Ramos (cell line): ENCODE data around the gene RASSF5.

Source experiments
- in situ Hi-C: fragments of 300-500 bp; cut with MboI; formaldehyde crosslinking; loops from one replicate; pipeline ENCODE4 v1.14.3; 2022; ENCODE audit warnings: low sequenced_read_pairs; ENCODE audit not compliant: unreplicated experiment

Gene RASSF5

DNA sequence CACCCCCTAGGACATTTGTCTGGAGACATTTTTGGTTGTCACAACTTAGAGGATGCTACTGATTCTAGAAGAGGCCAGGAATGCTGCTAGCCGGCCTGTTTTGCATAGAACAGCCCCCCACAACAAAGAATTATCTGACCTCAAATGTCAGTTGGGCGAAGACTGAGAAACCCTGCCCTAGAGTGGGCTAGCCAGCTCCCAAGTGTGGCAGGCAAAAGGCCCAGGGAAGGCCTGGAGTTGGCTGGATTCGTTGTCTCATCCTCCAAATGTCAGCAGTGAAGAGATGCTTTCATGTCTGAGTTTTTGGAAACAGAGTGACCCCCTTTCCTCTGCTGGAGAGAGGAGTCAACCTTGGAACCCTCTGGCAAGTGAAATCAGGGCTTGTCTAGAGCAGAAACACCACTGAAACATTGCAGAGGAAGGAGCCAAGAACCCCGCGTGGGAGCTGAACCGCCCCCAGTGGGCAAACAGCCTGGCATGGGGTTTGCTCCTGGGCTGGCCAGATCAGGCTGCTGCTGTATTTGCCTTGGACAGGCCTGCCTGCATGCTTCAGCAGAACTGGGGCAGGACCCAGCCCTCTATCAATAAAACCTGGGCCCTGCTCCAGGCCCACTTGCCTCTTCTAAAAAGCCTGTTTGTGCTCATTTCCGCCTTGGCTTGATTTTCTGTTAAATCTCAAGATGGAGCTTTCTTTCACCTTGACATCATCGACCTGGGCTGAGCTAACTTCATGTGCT, 32.9 kb downstream of the RASSF5 start:
- in situ Hi-C loops, result no loop called here

GRCh38 chr1:206541236-206541833, 34.0 kb downstream of the RASSF5 start:
- in situ Hi-C loops, result no loop called here

DNA sequence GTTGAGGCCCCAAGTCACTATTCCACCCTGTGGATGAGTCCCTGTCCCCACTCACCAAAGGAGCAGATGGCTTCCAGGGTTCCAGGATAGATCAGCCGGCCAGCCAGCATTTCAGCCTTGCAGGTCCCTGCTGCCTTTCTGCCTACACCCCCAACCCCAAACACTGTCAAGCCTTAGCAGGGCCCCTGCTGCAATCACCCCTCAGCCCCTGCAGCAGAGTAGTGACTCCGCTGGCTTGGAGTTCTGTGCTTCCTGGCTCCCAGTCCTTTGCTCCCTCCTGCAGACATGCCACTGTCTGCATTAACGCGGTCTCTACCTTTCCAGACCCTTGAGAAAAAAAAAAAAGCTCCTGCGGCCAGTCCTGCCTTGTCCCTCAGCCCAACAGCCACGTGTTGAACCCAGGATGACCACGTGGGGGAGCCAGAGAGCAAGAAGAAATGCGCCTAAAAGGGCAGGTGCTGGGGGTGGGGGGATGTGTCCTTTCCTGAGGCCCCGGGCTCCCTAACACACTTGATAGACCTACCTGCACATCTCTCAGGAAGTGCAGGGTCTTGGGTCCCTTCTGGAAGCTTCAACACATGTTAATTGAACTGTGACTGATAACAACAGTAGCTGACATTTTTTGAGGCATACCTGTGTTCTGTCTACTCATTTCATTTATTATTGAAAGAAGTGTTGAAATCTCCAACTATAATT, 37.4 kb downstream of the RASSF5 start:
- in situ Hi-C loops, result loop anchor here (5.0 kb wide), 1 partner anchor 38 kb away; no protein-coding TSS in a partner anchor

DNA sequence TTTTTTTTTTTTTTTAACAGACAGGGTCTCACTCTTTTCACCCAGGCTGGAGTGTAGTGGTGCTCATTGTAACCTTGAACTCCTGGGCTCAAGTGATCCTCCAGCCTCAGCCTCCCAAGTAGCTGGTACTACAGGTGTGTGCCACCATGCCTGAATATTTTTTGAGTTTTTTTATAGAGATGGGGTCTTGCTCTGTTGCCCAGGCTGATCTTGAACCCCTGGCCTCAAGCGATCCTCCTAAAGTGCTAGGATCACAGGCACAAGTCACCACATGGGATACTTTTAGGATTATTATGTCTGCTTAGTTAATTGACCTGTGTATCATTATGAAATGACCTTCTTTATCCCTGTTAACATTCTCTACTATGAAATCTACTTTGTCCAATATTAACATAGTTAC, 38.0 kb downstream of the RASSF5 start:
- in situ Hi-C loops, result loop anchor here (5.0 kb wide), 1 partner anchor 37 kb away; no protein-coding TSS in a partner anchor

DNA sequence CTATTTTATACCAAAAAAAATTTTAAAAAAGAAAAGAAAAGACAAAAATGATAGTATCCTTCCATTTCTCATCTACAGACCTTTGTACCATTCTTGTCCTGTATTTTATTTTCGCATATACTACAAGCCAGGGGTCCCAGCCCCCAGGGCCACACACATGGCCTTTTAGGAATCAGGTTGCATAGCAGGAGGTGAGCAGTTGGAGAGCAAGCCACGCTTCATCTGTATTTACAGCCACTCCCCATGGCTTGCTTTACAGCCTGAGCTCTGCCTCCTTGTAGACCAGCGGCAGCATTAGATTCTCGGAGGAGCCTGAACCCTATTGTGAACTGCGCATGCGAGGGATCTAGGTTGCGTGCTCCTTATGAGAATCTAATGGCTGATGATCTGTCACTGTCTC, 39.8 kb downstream of the RASSF5 start:
- in situ Hi-C loops, result loop anchor here (5.0 kb wide), 1 partner anchor 35 kb away; no protein-coding TSS in a partner anchor

DNA sequence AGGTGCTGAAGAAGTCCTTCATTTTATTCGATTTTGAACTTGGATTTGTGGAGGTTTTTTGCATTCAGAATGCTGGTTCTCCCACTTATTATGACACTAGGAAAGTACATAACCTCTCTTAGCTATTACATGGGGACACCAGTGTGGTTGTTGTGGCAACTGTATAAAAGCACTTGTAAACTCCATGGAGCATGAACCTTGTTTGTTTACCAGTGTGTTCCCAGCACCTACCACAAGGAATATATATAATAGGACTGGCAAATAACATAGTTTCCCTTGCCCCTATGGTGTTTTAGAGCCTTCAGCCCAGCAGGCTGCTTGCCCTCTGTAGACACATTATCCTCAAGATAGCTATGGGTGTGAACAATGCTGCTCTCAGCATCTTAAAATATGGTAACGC, 43.1 kb downstream of the RASSF5 start:
- in situ Hi-C loops, result no loop called here

DNA sequence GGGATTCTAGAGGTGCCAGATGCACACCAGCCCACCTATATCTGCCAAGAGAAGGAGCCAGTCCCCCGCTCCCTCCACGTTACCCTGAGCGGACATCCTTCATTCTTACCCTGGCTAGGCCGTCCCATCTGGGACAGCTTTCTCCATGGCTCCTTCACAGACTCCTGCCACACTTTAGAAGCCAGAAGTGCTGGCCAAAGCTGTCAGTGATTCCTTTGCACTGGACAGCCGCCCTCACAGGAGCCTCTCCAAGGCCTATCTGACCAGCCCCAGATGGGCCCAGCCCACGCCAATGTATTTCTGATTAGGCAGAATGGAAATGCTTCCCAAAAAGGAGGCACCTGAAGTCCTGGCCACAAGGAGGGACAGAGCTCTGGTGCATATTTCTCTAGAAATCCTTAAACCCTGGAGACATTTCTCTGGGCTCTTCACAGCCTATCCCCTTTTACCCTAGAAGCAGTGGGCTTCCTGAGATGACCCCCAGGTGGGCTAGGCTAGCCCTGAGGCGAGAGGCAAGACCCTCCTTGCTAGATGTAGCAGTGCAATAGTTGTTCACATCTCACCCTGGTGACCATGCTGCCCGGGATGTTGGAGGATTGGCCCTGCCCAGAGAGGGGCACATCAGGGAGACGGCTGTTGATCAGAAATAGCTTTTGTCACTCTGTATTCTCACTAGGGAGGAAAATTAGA, 44.1 kb downstream of the RASSF5 start:
- in situ Hi-C loops, result no loop called here

- in situ Hi-C loops, result no loop called here
These were observed 44.6 kb downstream of the RASSF5 start for GRCh38 chr1:206551986-206552326.

DNA sequence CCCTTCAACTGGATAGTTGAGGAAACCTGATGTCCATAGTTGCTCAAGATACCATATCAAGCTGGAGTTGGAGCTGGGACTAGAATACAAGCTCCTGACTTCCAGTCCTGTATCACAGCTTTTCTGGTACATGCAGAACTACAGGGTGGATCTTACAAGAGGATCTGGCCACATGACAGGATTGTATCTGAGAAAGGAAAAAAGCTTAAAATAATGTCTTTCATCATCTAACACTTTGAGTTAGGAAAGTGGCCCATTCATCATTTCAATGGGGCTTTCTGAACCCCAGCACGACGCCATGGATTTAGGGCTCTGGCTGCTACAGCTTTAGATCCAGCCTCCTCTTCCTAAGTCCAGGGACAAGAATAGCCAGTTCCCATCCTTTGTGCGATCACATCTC, 46.9 kb downstream of the RASSF5 start:
- in situ Hi-C loops, result no loop called here

GRCh38 chr1:206554701-206555472, 47.6 kb downstream of the RASSF5 start:
- in situ Hi-C loops, result no loop called here

GRCh38 chr1:206555473-206555935, 48.2 kb downstream of the RASSF5 start:
- in situ Hi-C loops, result no loop called here

DNA sequence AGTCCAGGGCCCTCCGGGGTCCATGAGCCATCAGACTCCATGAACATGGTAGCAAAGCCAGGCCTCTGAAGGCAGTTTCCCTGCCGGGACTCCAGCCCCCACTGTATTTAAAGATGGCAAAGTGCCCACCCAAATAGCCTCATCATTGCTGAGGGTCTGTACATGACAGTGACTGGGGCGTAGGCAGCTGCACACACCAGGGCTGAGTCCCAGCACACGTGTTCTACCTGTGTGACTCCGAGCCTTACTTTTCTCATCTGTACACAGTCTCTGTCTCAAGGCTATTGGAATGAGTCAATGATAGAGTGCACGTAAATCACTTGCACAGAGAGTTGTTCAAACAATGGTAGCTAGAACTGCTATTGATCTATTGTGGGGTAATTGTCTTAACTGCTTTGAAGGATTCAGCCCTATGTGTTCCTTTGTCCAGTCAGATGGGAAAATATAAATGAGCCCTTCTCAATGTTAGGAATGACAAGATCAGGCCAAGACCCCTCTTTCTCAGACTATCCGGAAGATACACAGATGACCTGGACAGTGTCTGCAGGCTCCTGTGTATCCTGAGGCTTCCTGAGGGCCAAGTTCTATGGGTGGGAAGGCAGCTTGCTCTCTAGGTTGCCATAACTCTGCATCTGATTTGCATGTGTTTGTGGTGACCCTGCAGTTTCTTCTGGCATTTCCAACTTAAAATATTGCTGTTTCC, 48.9 kb downstream of the RASSF5 start:
- in situ Hi-C loops, result no loop called here

- in situ Hi-C loops, result no loop called here
These were observed 49.7 kb downstream of the RASSF5 start for GRCh38 chr1:206556750-206557635.

- in situ Hi-C loops, result no loop called here
These were observed 50.5 kb downstream of the RASSF5 start for GRCh38 chr1:206557636-206558473.

DNA sequence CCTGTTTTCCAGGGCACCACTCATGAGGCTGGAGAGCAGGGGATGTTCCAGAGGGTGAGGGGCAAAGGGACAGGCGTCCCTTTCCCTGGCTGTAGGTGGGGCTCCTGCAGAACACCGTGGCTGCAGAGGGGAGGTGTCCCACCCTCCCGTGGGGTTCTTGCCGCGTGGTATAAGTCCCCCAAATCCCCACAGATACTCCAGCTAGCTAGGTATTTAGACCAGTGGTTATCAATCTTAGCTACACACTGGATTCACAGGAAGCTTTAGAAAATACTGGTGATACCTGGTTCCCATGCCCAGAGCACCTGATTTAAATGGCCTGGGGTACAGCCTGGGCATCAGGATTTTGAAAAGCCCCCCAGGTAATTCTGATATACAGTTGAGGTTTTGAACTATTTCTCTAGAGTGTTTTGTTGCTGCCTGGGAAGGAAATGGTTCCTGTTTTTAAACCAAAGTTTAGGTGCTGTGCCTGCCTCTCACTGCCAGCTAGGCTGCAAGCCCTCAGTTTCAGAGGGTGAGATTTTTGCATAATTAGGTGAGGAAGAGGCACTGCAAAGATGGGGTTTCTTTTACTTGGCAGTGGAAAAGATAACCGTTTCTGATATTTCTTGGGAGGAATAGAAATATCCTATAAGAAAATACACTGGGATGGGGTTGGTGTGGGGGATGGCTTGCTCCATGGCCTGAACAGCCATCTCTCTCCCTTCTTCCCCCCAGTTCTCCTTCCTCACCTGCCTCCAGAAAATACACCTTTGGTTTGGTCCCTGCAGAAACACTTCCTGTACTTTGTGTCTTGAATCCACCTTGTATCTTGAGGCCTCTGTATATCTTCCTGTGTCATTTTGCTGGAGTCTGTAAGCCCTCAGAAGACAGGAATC, 51.7 kb downstream of the RASSF5 start:
- in situ Hi-C loops, result no loop called here

GRCh38 chr1:206559672-206559995, 52.3 kb downstream of the RASSF5 start:
- in situ Hi-C loops, result no loop called here
